HG03520 (cell line): Measurements from ENCODE around the gene SST.
A peak's percentile ranks its signal among the peaks of the same experiment; 100 is the strongest.
"Not testable (repeated sequence)": the region's sequence is repeated elsewhere in the genome, so short reads cannot be mapped to it uniquely, and the experiment has no call there.

Source experiments
- ATAC-seq: cut with Tn5 transposase; IDR thresholded peaks from one replicate; pipeline ENCODE4 v1.9.1; 2021; ENCODE audit warnings: mild to moderate bottlenecking, moderate library complexity; ENCODE audit not compliant: unreplicated experiment

The SST gene

GRCh38 chr3:187684880-187685279 is 14.7 kb upstream of the SST start:
- ATAC-seq: no peak

- ATAC-seq: no peak
Measured at GRCh38 chr3:187684444-187684843, 14.2 kb upstream of the SST start.

GRCh38 chr3:187681756-187682155 is 11.6 kb upstream of the SST start:
- not testable (repeated sequence) for ATAC-seq

- ATAC-seq: no peak
Measured at GRCh38 chr3:187679638-187680396, 9.6 kb upstream of the SST start.

- no peak for ATAC-seq
Measured at GRCh38 chr3:187678726-187679268, 8.6 kb upstream of the SST start.

GRCh38 chr3:187677604-187678003 is 7.4 kb upstream of the SST start:
- ATAC-seq: no peak

GRCh38 chr3:187673012-187673411 is 2.8 kb upstream of the SST start:
- ATAC-seq: no peak

GRCh38 chr3:187667526-187667925 is 2.7 kb downstream of the SST start:
- ATAC-seq: no peak

- no peak for ATAC-seq
Measured at GRCh38 chr3:187665764-187666402, 4.3 kb downstream of the SST start.

GRCh38 chr3:187665010-187665409 is 5.2 kb downstream of the SST start:
- ATAC-seq: no peak

GRCh38 chr3:187662848-187663409 is 7.3 kb downstream of the SST start:
- ATAC-seq: no peak

- no peak for ATAC-seq
Measured at GRCh38 chr3:187661267-187661666, 8.9 kb downstream of the SST start.

- no peak for ATAC-seq
Measured at GRCh38 chr3:187651282-187651681, 18.9 kb downstream of the SST start.

- ATAC-seq: peak; percentile 94
Measured at GRCh38 chr3:187648177-187648576, 22.0 kb downstream of the SST start.

- no peak for ATAC-seq
Measured at GRCh38 chr3:187646906-187647660, 23.1 kb downstream of the SST start.

GRCh38 chr3:187645379-187645778 is 24.8 kb downstream of the SST start:
- ATAC-seq: not testable (repeated sequence)

GRCh38 chr3:187642861-187643260 is 27.3 kb downstream of the SST start:
- ATAC-seq: no peak

GRCh38 chr3:187641320-187642016 is 28.7 kb downstream of the SST start:
- ATAC-seq: no peak

- no peak for ATAC-seq
Measured at GRCh38 chr3:187640569-187641059, 29.6 kb downstream of the SST start.

- ATAC-seq: no peak
Measured at GRCh38 chr3:187639927-187640568, 30.1 kb downstream of the SST start.
